ENCODE results near the gene SCFD2. TPM values are rescaled to one million over a fixed set of nuclear protein-coding genes. Genes with fewer than 3 reads are reported as not detected.
"Not testable (repeated sequence)": the region's sequence is repeated elsewhere in the genome, so short reads cannot be mapped to it uniquely, and the experiment has no call there.

SCFD2 gene
- total RNA-seq, 1 donor from 2014 or later, result 22.8 TPM

GRCh38 chr4:53191997-53192396, 173.9 kb downstream of the SCFD2 start:
- peaks cover 4 to 8% of the 10 kb centered on the region in 2 donors for H3K4me1 ChIP-seq
- intact Hi-C loops (cut with DNase I), result loop anchor here (10.0 kb wide), 1 partner anchor 513 kb away; no protein-coding TSS in a partner anchor
- no peak for TF ChIP-seq CTCF (IDR thresholded peaks at IDR 0.05)
- H3K27me3 ChIP-seq, result no peaks in the 10 kb centered on the region
- DNase-seq (ENCODE audit: low spot score in 2 of 2), result no peak
- H3K9me3 ChIP-seq, result no peaks in the 10 kb centered on the region
- H3K27ac ChIP-seq, result no peak overlapping the region
- H3K4me3 ChIP-seq, result no peak overlapping the region
- no peaks in the 10 kb centered on the region for H3K36me3 ChIP-seq

GRCh38 chr4:53189011-53189410, 176.8 kb downstream of the SCFD2 start:
- Histone ChIP-seq H3K27me3 (no peaks in the 10 kb centered on the region), H3K27ac (peak overlapping the region; percentile 35 to 74), H3K4me1 (peaks cover 9 to 19% of the 10 kb centered on the region in 2 donors), H3K9me3 (no peaks in the 10 kb centered on the region), H3K4me3 (no peak overlapping the region), H3K36me3 (no peaks in the 10 kb centered on the region)
- intact Hi-C loops (cut with DNase I), result loop anchor here (5.0 to 10.0 kb wide), 4 partner anchors 54 to 1596 kb away; no protein-coding TSS in a partner anchor
- DNase-seq (ENCODE audit: low spot score in 2 of 2), result no peak
- no peak for TF ChIP-seq CTCF (IDR thresholded peaks at IDR 0.05)

GRCh38 chr4:53186714-53187358, 179.0 kb downstream of the SCFD2 start:
- intact Hi-C loops (cut with DNase I), result loop anchor here (5.0 to 10.0 kb wide), 4 partner anchors 52 to 1598 kb away; no protein-coding TSS in a partner anchor
- no peaks in the 10 kb centered on the region for H3K9me3 ChIP-seq
- no peak for DNase-seq (ENCODE audit: low spot score in 2 of 2)
- H3K27me3 ChIP-seq, result no peaks in the 10 kb centered on the region
- no peak for TF ChIP-seq CTCF (IDR thresholded peaks at IDR 0.05)
- peak overlapping the region; percentile 63 to 66 for H3K27ac ChIP-seq
- H3K4me3 ChIP-seq, result no peak overlapping the region
- H3K36me3 ChIP-seq, result no peaks in the 10 kb centered on the region
- peaks cover 9 to 19% of the 10 kb centered on the region in 2 donors for H3K4me1 ChIP-seq

- TF ChIP-seq CTCF (IDR thresholded peaks at IDR 0.05), result no peak
- H3K27me3 ChIP-seq, result no peaks in the 10 kb centered on the region
- no peaks in the 10 kb centered on the region for H3K36me3 ChIP-seq
- H3K4me1 ChIP-seq, result peaks cover 9 to 19% of the 10 kb centered on the region in 2 donors
- intact Hi-C loops (cut with DNase I), result loop anchor here (5.0 to 10.0 kb wide), 4 partner anchors 51 to 1599 kb away; no protein-coding TSS in a partner anchor
- no peak overlapping the region for H3K4me3 ChIP-seq
- no peaks in the 10 kb centered on the region for H3K9me3 ChIP-seq
- peak overlapping the region; percentile 63 to 66 for H3K27ac ChIP-seq
- DNase-seq (ENCODE audit: low spot score in 2 of 2), result no peak
These were observed 179.8 kb downstream of the SCFD2 start for GRCh38 chr4:53185869-53186585.

- H3K27ac ChIP-seq, result no peak overlapping the region
These were observed 182.1 kb downstream of the SCFD2 start for GRCh38 chr4:53183754-53184153.

GRCh38 chr4:53177751-53178150, 188.1 kb downstream of the SCFD2 start:
- H3K27me3 ChIP-seq; H3K4me1 ChIP-seq; H3K36me3 ChIP-seq; H3K4me3 ChIP-seq; DNase-seq (ENCODE audit: low spot score in 2 of 2); H3K27ac ChIP-seq; H3K9me3 ChIP-seq; intact Hi-C loops (cut with DNase I): not testable (repeated sequence)

More at GRCh38 chr4:53183754-53184153, 182.1 kb downstream of the SCFD2 start:
- H3K4me3 ChIP-seq, result no peak overlapping the region
- no peak for DNase-seq (ENCODE audit: low spot score in 2 of 2)
- H3K36me3 ChIP-seq, result no peaks in the 10 kb centered on the region
- no peaks in the 10 kb centered on the region for H3K9me3 ChIP-seq
- H3K4me1 ChIP-seq, result peaks cover 9 to 16% of the 10 kb centered on the region in 2 donors
- intact Hi-C loops (cut with DNase I), result loop anchor here (10.0 kb wide), 2 partner anchors 49 to 1601 kb away; no protein-coding TSS in a partner anchor
- H3K27me3 ChIP-seq, result no peaks in the 10 kb centered on the region
- no peak for TF ChIP-seq CTCF (IDR thresholded peaks at IDR 0.05)
